Natural killer cell (primary cell): ENCODE measurements around the gene TRAF2. TPM values are rescaled to one million over a fixed set of nuclear protein-coding genes. Genes with fewer than 3 reads are reported as not detected.

ENCODE experiments used
- ATAC-seq, 3 donors: fragments of 150-1000 bp in 2 of 3; fragments of 200-7000 bp in 1 of 3; cut with Tn5 transposase; 1 replicate in 1 of 3; 2 replicates in 2 of 3; pipeline ENCODE4 v1.10.0; 2021; ENCODE audit warnings: mild to moderate bottlenecking in 2 of 3, moderate library complexity in 2 of 3
- DNase-seq, 2 donors: peaks; one replicate each; pipeline versions ENCODE4 v3.0.0 to v3.0.0-alpha.2; 2013 to 2021; ENCODE audit warnings: mixed read lengths in 1 of 2
- H3K27ac ChIP-seq: one replicate; pipeline ENCODE4 v1.5.1; 2013; ENCODE audit warnings: mild to moderate bottlenecking, low read length
- H3K27me3 ChIP-seq: one replicate; pipeline ENCODE4 v1.6.1; 2013; ENCODE audit warnings: low read length; ENCODE audit not compliant: control insufficient read depth, insufficient read depth
- H3K36me3 ChIP-seq: one replicate; pipeline ENCODE4 v1.6.1; 2013; ENCODE audit warnings: low read length; ENCODE audit not compliant: control insufficient read depth, insufficient read depth
- H3K4me1 ChIP-seq: one replicate; pipeline ENCODE4 v1.6.1; 2013; ENCODE audit warnings: low read length; ENCODE audit not compliant: control insufficient read depth, insufficient read depth
- H3K4me3 ChIP-seq: one replicate; pipeline ENCODE4 v1.5.1; 2013; ENCODE audit warnings: low read length
- H3K9me3 ChIP-seq: one replicate; pipeline ENCODE4 v1.6.1; 2013; ENCODE audit warnings: low read length; ENCODE audit not compliant: control insufficient read depth, insufficient read depth
- H3K27ac Mint-ChIP-seq, 2 donors: one replicate each; pipeline ENCODE4 v1.8.0; 2022; ENCODE audit warnings: mild to moderate bottlenecking in 2 of 2, mixed read lengths in 2 of 2, moderate library complexity in 1 of 2
- H3K27me3 Mint-ChIP-seq, 2 donors: one replicate each; pipeline ENCODE4 v1.8.0; 2022; ENCODE audit warnings: low read depth in 2 of 2, mixed read lengths in 2 of 2
- H3K36me3 Mint-ChIP-seq: one replicate; pipeline ENCODE4 v1.8.0; 2022; ENCODE audit warnings: mixed read lengths
- H3K4me1 Mint-ChIP-seq, 2 donors: one replicate each; pipeline ENCODE4 v1.8.0; 2022; ENCODE audit warnings: mixed read lengths in 2 of 2
- H3K4me3 Mint-ChIP-seq: one replicate; pipeline ENCODE4 v1.8.0; 2022; ENCODE audit warnings: mild to moderate bottlenecking, moderate library complexity, mixed read lengths
- H3K9me3 Mint-ChIP-seq, 2 donors: one replicate each; pipeline ENCODE4 v1.8.0; 2022; ENCODE audit warnings: mixed read lengths in 2 of 2
- CTCF ChIP-seq: fragments of 200-600 bp; IDR thresholded peaks from one replicate; pipeline ENCODE4 v1.8.0; 2022; ENCODE audit warnings: antibody characterized with exemption
- WGBS: methylation state at CpG from one replicate; pipeline ENCODE4 v1.1.7; 2013; ENCODE audit warnings: missing lambda C conversion rate; ENCODE audit not compliant: insufficient coverage; 5-methylcytosine and 5-hydroxymethylcytosine counted together
- intact Hi-C: fragments of 100-400 bp; cut with micrococcal nuclease; formaldehyde crosslinking; loops from one replicate; pipeline ENCODE4 v1.14.2; 2022
- total RNA-seq, 4 donors: library from RNA; stranded (reverse); fragments of 120-200 nt in 1 of 4; gene quantifications; one replicate each; pipeline versions ENCODE4 v1.2.3 to v1.2.4, GENCODE V29; 2013 to 2022

The TRAF2 gene
- total RNA-seq, 3 donors from 2014 or later (not counting 1 experiment from before 2014, with no cell fraction given) = 17.4 to 35.5 (median 25.0) TPM

- Histone ChIP-seq H3K4me1 (no peaks in the 10 kb centered on the region), H3K27ac (no peak overlapping the region), H3K9me3 (no peaks in the 10 kb centered on the region), H3K27me3 (no peaks in the 10 kb centered on the region), H3K36me3 (peaks cover 16% of the 10 kb centered on the region), H3K4me3 (no peak overlapping the region)
- Mint-ChIP-seq H3K36me3 (no peaks in the 10 kb centered on the region), H3K27ac (no peak overlapping the region), H3K4me3 (no peak overlapping the region), H3K27me3 (no peaks in the 10 kb centered on the region), H3K9me3 (no peaks in the 10 kb centered on the region), H3K4me1 (peaks cover 22 to 32% of the 10 kb centered on the region in 2 donors)
- 63% methylated on average over 3 of the region's 3 CpGs for WGBS
- no peak for DNase-seq
- ATAC-seq = no peak
- intact Hi-C loops = no loop called here
- TF ChIP-seq CTCF = no peak
Measured at GRCh38 chr9:136935651-136936050, 49.3 kb downstream of the TRAF2 start.

GRCh38 chr9:136936645-136937170 lies 50.4 kb downstream of the TRAF2 start:
- 83% methylated on average over 8 of the region's 8 CpGs for WGBS
- H3K27ac Mint-ChIP-seq = peak overlapping the region in 1 of 2 donors; percentile 73
- ATAC-seq (no peak), DNase-seq (no peak)
- H3K27me3 Mint-ChIP-seq = no peaks in the 10 kb centered on the region
- peaks cover 22 to 32% of the 10 kb centered on the region in 2 donors for H3K4me1 Mint-ChIP-seq
- no peaks in the 10 kb centered on the region for H3K9me3 Mint-ChIP-seq
- H3K9me3 ChIP-seq = no peaks in the 10 kb centered on the region
- H3K27me3 ChIP-seq = no peaks in the 10 kb centered on the region
- no peak overlapping the region for H3K27ac ChIP-seq
- peaks cover under 1% of the 10 kb centered on the region for H3K4me1 ChIP-seq
- H3K36me3 ChIP-seq = peaks cover 26% of the 10 kb centered on the region
- no peak overlapping the region for H3K4me3 ChIP-seq
- intact Hi-C loops = no loop called here
- no peak for TF ChIP-seq CTCF
- H3K36me3 Mint-ChIP-seq = no peaks in the 10 kb centered on the region
- H3K4me3 Mint-ChIP-seq = no peak overlapping the region

GRCh38 chr9:136937186-136938001 lies 51.1 kb downstream of the TRAF2 start:
- Histone ChIP-seq H3K27me3 (no peaks in the 10 kb centered on the region), H3K27ac (no peak overlapping the region), H3K4me3 (no peak overlapping the region), H3K4me1 (peaks cover 3% of the 10 kb centered on the region), H3K36me3 (peaks cover 33% of the 10 kb centered on the region), H3K9me3 (no peaks in the 10 kb centered on the region)
- Mint-ChIP-seq H3K27me3 (no peaks in the 10 kb centered on the region), H3K4me3 (no peak overlapping the region), H3K27ac (no peak overlapping the region), H3K4me1 (peaks cover 22 to 32% of the 10 kb centered on the region in 2 donors), H3K36me3 (no peaks in the 10 kb centered on the region), H3K9me3 (no peaks in the 10 kb centered on the region)
- DNase-seq = no peak
- TF ChIP-seq CTCF = no peak
- WGBS = 91% methylated on average over 15 of the region's 15 CpGs
- intact Hi-C loops = no loop called here
- ATAC-seq = no peak
